Endothelial cell (in vitro differentiated cells): Measurements from ENCODE around the gene TRIAP1. TPM values are rescaled to one million over a fixed set of nuclear protein-coding genes. Genes with fewer than 3 reads are reported as not detected.

Experiments
- DNase-seq: peaks from one replicate; pipeline ENCODE4 v3.0.0; 2021; ENCODE audit warnings: low spot score
- H3K27ac Mint-ChIP-seq: one replicate; pipeline ENCODE4 v1.8.0; 2021; ENCODE audit warnings: mixed read lengths, inconsistent platforms; ENCODE audit not compliant: unreplicated experiment
- H3K27me3 Mint-ChIP-seq: one replicate; pipeline ENCODE4 v1.8.0; 2021; ENCODE audit warnings: mild to moderate bottlenecking, moderate library complexity, mixed read lengths, inconsistent platforms; ENCODE audit not compliant: unreplicated experiment
- H3K36me3 Mint-ChIP-seq: one replicate; pipeline ENCODE4 v1.8.0; 2021; ENCODE audit warnings: mild to moderate bottlenecking, low read depth, mixed read lengths, inconsistent platforms; ENCODE audit not compliant: unreplicated experiment
- H3K4me1 Mint-ChIP-seq: one replicate; pipeline ENCODE4 v1.8.0; 2021; ENCODE audit warnings: mild to moderate bottlenecking, mixed read lengths, inconsistent platforms; ENCODE audit not compliant: unreplicated experiment
- H3K4me3 Mint-ChIP-seq: one replicate; pipeline ENCODE4 v1.8.0; 2021; ENCODE audit warnings: mild to moderate bottlenecking, mixed read lengths, inconsistent platforms; ENCODE audit not compliant: unreplicated experiment
- H3K9me3 Mint-ChIP-seq: one replicate; pipeline ENCODE4 v1.8.0; 2021; ENCODE audit warnings: mixed read lengths, inconsistent platforms; ENCODE audit not compliant: unreplicated experiment
- CTCF ChIP-seq: fragments of 200-600 bp; sonication (generic); IDR thresholded peaks from one replicate; pipeline ENCODE4 v1.5.0; 2021; ENCODE audit warnings: antibody characterized with exemption; ENCODE audit not compliant: unreplicated experiment
- total RNA-seq: library from RNA; stranded (reverse); fragmentation: NEBNext Ultra II Directional; extraction: Animal tissue kit (Norgen Biotek cat#: 25700); gene quantifications from one replicate; pipeline ENCODE4 v1.2.1, GENCODE V29; 2021; ENCODE audit not compliant: unreplicated experiment

Gene TRIAP1
- total RNA-seq, 1 donor from 2014 or later, result 39.8 TPM

DNA sequence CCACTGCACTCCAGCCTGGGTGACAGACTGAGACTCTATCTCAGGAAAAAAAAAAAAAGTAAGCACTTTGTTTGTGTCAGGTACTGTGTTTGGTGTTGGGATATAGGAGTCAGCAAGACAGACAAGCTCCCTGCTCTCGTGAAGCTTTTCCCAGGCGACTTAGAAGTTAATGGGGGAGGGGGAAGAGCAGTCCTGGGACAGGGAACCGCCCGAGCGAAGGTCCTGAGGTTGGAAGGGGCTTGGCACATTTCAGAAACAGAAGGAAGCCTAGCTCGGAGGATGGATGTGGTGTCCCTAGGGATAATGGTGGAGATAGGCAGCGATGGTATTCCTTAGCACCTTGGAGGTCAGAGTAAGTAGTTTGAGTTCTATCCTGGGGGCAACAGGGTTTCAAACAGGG, 16.8 kb downstream of the TRIAP1 start:
- TF ChIP-seq CTCF, result no peak
- no peak overlapping the region for H3K4me3 Mint-ChIP-seq
- H3K9me3 Mint-ChIP-seq, result no peaks in the 10 kb centered on the region
- H3K4me1 Mint-ChIP-seq, result no peaks in the 10 kb centered on the region
- DNase-seq, result no peak
- peaks cover 2% of the 10 kb centered on the region for H3K27me3 Mint-ChIP-seq
- H3K36me3 Mint-ChIP-seq, result no peaks in the 10 kb centered on the region
- no peak overlapping the region for H3K27ac Mint-ChIP-seq

GRCh38 chr12:120428597-120429229, 17.5 kb downstream of the TRIAP1 start:
- DNase-seq, result no peak
- no peak overlapping the region for H3K4me3 Mint-ChIP-seq
- H3K9me3 Mint-ChIP-seq, result no peaks in the 10 kb centered on the region
- no peaks in the 10 kb centered on the region for H3K36me3 Mint-ChIP-seq
- H3K27ac Mint-ChIP-seq, result no peak overlapping the region
- peaks cover 2% of the 10 kb centered on the region for H3K27me3 Mint-ChIP-seq
- TF ChIP-seq CTCF, result no peak
- no peaks in the 10 kb centered on the region for H3K4me1 Mint-ChIP-seq

DNA sequence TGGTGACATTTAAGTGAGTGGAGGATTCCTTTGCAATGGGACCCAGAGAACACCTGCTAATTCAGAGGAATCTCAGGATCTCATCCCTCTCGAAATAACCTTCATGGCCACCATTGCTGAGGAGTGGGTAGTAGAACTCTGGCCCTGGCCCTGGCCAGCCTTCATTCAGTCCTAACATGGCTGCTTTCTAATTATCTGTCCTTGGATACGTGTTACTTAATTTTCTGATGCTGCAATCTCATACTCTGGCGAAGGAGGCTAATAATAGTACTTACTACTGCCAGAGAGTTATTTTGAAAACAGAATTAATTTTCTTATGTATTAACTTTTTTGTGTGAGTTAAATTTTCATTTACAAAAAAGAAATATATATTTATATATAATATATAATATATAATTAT, 20.4 kb downstream of the TRIAP1 start:
- no peaks in the 10 kb centered on the region for H3K4me1 Mint-ChIP-seq

DNA sequence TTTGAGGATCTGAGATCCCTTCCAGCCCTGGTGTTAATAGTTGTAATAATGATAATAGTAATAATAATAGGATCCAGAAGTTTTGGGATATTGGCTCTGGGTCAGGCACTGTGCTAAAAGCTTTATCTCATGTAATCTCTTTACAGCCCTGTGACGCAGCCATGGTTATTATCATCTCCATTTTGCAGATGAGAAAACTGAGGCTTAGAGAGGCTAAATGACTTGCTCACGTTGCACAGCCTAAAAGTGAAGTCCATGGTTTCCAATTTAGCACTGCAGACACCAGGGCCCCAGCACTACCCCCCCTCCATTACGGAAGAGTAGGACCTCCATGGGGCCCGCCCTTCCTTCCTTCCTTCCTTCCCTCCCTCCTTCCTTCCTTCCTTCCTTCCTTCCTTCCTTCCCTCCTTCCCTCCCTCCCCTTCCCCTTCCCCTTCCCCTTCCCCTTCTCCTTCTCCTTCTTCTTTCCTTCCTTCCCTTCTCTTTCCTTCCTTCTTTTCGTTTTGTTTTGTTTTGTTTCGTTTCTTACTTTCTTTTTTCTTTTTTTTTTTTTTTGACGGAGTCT, 23.2 kb downstream of the TRIAP1 start:
- no peak overlapping the region for H3K4me3 Mint-ChIP-seq
- DNase-seq, result no peak
- H3K27me3 Mint-ChIP-seq, result peaks cover 2% of the 10 kb centered on the region
- no peaks in the 10 kb centered on the region for H3K4me1 Mint-ChIP-seq
- no peaks in the 10 kb centered on the region for H3K9me3 Mint-ChIP-seq
- H3K36me3 Mint-ChIP-seq, result no peaks in the 10 kb centered on the region
- H3K27ac Mint-ChIP-seq, result no peak overlapping the region
- no peak for TF ChIP-seq CTCF

More for the DNA sequence above, 20.4 kb downstream of the TRIAP1 start:
- Mint-ChIP-seq H3K27me3 (peaks cover 2% of the 10 kb centered on the region), H3K27ac (no peak overlapping the region), H3K36me3 (no peaks in the 10 kb centered on the region), H3K9me3 (no peaks in the 10 kb centered on the region), H3K4me3 (no peak overlapping the region)
- DNase-seq, result no peak
- TF ChIP-seq CTCF, result no peak

DNA sequence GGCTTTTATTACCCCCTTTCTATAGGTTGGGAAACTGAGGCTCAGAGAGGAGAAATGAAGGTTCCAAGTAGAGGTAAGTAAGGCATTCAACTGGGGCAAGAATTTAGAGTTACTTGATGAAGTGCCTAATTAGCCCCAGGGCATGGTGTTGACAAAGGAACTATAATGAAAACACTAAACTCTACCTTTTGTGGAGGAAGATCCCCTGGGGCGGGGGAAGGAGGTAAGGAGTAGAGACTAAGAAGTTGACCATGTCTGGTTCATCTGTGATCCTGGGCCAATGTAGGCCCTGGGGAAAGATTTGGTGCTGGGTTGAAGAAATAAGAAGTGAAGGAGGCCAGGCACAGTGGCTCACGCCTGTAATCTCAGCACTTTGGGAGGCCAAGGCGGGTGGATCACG, 24.5 kb downstream of the TRIAP1 start:
- Mint-ChIP-seq H3K36me3 (no peaks in the 10 kb centered on the region), H3K27me3 (peaks cover under 1% of the 10 kb centered on the region), H3K4me3 (no peak overlapping the region), H3K4me1 (no peaks in the 10 kb centered on the region), H3K27ac (no peak overlapping the region), H3K9me3 (no peaks in the 10 kb centered on the region)
- no peak for DNase-seq
- no peak for TF ChIP-seq CTCF
